ENCODE data around the gene BRSK1. TPM values are rescaled to one million over a fixed set of nuclear protein-coding genes. Genes with fewer than 3 reads are reported as not detected.
A peak's percentile ranks its signal among the peaks of the same experiment; 100 is the strongest.

Gene BRSK1
- polyA plus RNA-seq, 3 donors: not detected

DNA sequence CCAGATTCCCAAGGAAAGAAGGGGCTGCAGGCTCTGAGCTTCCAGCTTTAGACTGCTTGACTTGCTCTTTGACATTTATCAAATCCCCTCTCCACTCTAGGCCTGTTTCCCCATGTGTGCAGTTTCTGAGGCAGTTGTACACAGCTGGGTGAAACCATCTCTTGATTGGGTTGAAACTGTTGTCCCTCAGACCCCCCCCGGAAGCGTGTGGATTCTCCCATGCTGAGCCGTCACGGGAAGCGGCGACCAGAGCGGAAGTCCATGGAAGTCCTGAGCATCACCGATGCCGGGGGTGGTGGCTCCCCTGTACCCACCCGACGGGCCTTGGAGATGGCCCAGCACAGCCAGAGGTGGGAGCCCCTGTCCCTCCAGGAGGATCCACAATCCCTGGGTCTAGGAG, 19.7 kb downstream of the BRSK1 start:
- no peak for DNase-seq
- H3K9ac ChIP-seq (ENCODE audit: insufficient read depth, low read length, poor library complexity, severe bottlenecking): no peak overlapping the region
- intact Hi-C loops (cut with micrococcal nuclease): loop anchor here (5.0 kb wide), 3 partner anchors 34 to 84 kb away; partner anchors contain the start of genes KMT5C (in 2 of the 2), RPL28 (in 1 of the 2) and TMEM238 (in 1 of the 2)
- H3K4me1 ChIP-seq (ENCODE audit: control insufficient read depth in 1 of 2, insufficient read depth in 2 of 2, low read length in 2 of 2): peaks cover 10 to 12% of the 10 kb centered on the region in 2 donors
- no peaks in the 10 kb centered on the region for H3K36me3 Mint-ChIP-seq
- no peak overlapping the region for H3K4me3 Mint-ChIP-seq
- H3K27ac Mint-ChIP-seq: no peak overlapping the region
- H3K4me1 Mint-ChIP-seq: peaks cover 13% of the 10 kb centered on the region
- no peaks in the 10 kb centered on the region for H3K36me3 ChIP-seq (replicated peaks in 1 of 2; ENCODE audit: control insufficient read depth in 1 of 2, insufficient read depth in 2 of 2, low read length in 2 of 2)
- H4K20me1 ChIP-seq (ENCODE audit: insufficient read depth, low read length): no peaks in the 10 kb centered on the region
- TF ChIP-seq, protein P1, sequence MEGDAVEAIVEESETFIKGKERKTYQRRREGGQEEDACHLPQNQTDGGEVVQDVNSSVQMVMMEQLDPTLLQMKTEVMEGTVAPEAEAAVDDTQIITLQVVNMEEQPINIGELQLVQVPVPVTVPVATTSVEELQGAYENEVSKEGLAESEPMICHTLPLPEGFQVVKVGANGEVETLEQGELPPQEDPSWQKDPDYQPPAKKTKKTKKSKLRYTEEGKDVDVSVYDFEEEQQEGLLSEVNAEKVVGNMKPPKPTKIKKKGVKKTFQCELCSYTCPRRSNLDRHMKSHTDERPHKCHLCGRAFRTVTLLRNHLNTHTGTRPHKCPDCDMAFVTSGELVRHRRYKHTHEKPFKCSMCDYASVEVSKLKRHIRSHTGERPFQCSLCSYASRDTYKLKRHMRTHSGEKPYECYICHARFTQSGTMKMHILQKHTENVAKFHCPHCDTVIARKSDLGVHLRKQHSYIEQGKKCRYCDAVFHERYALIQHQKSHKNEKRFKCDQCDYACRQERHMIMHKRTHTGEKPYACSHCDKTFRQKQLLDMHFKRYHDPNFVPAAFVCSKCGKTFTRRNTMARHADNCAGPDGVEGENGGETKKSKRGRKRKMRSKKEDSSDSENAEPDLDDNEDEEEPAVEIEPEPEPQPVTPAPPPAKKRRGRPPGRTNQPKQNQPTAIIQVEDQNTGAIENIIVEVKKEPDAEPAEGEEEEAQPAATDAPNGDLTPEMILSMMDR (IDR thresholded peaks at IDR 0.05): no peak
- no peaks in the 10 kb centered on the region for H3K27me3 ChIP-seq (ENCODE audit: control insufficient read depth in 2 of 2, insufficient read depth in 2 of 2, low read length in 2 of 2)
- WGBS (ENCODE audit: insufficient coverage): over 99% methylated on average over 11 of the region's 11 CpGs
- H2AFZ ChIP-seq (ENCODE audit: insufficient read depth, low read depth, low read length, poor library complexity, severe bottlenecking): no peak overlapping the region
- no peak overlapping the region for H3K4me3 ChIP-seq (replicated peaks in 1 of 3; ENCODE audit: low read depth in 2 of 3, low read length in 3 of 3)
- no peaks in the 10 kb centered on the region for H3K79me2 ChIP-seq (ENCODE audit: insufficient read depth, low read length)
- no peaks in the 10 kb centered on the region for H3K9me3 ChIP-seq (replicated peaks in 1 of 2; ENCODE audit: control insufficient read depth in 1 of 2, insufficient read depth in 1 of 2, low read length in 2 of 2)
- peaks cover 0 to 11% (median 4%) of the 10 kb centered on the region in 3 donors for H3K27me3 Mint-ChIP-seq (ENCODE audit: low read depth in 3 of 3)
- H3K27ac ChIP-seq (ENCODE audit: low read depth in 1 of 2, low read length in 2 of 2): no peak overlapping the region
- H3K9me3 Mint-ChIP-seq: peaks cover 0 to 2% (median 0%) of the 10 kb centered on the region in 7 donors
- no peak overlapping the region for H3K4me2 ChIP-seq (replicated peaks; ENCODE audit: extremely low read depth, low read length, poor library complexity, severe bottlenecking)

DNA sequence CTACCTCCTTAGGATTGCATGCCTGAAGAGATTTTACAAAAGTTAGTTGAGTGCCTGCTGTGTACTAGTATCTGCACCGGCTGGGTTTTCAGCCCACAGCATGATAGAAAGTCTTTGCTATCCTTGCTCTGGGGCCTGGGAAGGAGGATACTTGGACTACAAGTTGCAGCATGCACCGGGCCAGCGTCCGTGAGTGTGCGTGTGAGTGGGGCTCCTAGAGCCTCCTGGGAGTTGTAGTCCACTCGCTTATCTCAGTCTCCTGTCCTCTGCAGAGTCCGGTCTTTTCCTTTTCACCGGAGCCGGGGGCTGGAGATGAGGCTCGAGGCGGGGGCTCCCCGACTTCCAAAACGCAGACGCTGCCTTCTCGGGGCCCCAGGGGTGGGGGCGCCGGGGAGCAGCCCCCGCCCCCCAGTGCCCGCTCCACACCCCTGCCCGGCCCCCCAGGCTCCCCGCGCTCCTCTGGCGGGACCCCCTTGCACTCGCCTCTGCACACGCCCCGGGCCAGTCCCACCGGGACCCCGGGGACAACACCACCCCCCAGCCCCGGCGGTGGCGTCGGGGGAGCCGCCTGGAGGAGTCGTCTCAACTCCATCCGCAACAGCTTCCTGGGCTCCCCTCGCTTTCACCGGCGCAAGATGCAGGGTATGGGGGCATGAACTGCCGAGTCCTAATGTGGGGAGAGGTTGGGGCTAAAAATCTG, 20.6 kb downstream of the BRSK1 start:
- Mint-ChIP-seq H3K27me3 (ENCODE audit: low read depth in 3 of 3) (peaks cover under 1 to 7% (median 2%) of the 10 kb centered on the region in 3 donors), H3K36me3 (no peaks in the 10 kb centered on the region), H3K4me3 (no peak overlapping the region), H3K4me1 (peaks cover 13% of the 10 kb centered on the region), H3K27ac (peak overlapping the region in 2 of 7 donors; percentile 6 to 30), H3K9me3 (peaks cover 0 to 7% (median 2%) of the 10 kb centered on the region in 7 donors)
- Histone ChIP-seq H3K4me2 (replicated peaks; ENCODE audit: extremely low read depth, low read length, poor library complexity, severe bottlenecking) (no peak overlapping the region), H3K4me1 (ENCODE audit: control insufficient read depth in 1 of 2, insufficient read depth in 2 of 2, low read length in 2 of 2) (peaks cover 10 to 12% of the 10 kb centered on the region in 2 donors), H3K9ac (ENCODE audit: insufficient read depth, low read length, poor library complexity, severe bottlenecking) (no peak overlapping the region), H3K27ac (ENCODE audit: low read depth in 1 of 2, low read length in 2 of 2) (no peak overlapping the region), H3K36me3 (replicated peaks in 1 of 2; ENCODE audit: control insufficient read depth in 1 of 2, insufficient read depth in 2 of 2, low read length in 2 of 2) (no peaks in the 10 kb centered on the region), H3K79me2 (ENCODE audit: insufficient read depth, low read length) (no peaks in the 10 kb centered on the region), H3K27me3 (ENCODE audit: control insufficient read depth in 2 of 2, insufficient read depth in 2 of 2, low read length in 2 of 2) (no peaks in the 10 kb centered on the region), H4K20me1 (ENCODE audit: insufficient read depth, low read length) (no peaks in the 10 kb centered on the region), H3K9me3 (replicated peaks in 1 of 2; ENCODE audit: control insufficient read depth in 1 of 2, insufficient read depth in 1 of 2, low read length in 2 of 2) (peaks cover 0 to 6% of the 10 kb centered on the region in 2 donors), H3K4me3 (replicated peaks in 1 of 3; ENCODE audit: low read depth in 2 of 3, low read length in 3 of 3) (no peak overlapping the region), H2AFZ (ENCODE audit: insufficient read depth, low read depth, low read length, poor library complexity, severe bottlenecking) (no peak overlapping the region)
- intact Hi-C loops (cut with micrococcal nuclease): loop anchor here (5.0 kb wide), 3 partner anchors 33 to 83 kb away; partner anchors contain the start of genes KMT5C (in 2 of the 2), RPL28 (in 1 of the 2) and TMEM238 (in 1 of the 2)
- peak in 1 of 3 donors; percentile 7 for DNase-seq
- TF ChIP-seq, protein P1 (IDR thresholded peaks at IDR 0.05): no peak
- 96% methylated on average over 35 of the region's 39 CpGs for WGBS (ENCODE audit: insufficient coverage)
